ENCODE results near the gene LRP1B.

DNA sequence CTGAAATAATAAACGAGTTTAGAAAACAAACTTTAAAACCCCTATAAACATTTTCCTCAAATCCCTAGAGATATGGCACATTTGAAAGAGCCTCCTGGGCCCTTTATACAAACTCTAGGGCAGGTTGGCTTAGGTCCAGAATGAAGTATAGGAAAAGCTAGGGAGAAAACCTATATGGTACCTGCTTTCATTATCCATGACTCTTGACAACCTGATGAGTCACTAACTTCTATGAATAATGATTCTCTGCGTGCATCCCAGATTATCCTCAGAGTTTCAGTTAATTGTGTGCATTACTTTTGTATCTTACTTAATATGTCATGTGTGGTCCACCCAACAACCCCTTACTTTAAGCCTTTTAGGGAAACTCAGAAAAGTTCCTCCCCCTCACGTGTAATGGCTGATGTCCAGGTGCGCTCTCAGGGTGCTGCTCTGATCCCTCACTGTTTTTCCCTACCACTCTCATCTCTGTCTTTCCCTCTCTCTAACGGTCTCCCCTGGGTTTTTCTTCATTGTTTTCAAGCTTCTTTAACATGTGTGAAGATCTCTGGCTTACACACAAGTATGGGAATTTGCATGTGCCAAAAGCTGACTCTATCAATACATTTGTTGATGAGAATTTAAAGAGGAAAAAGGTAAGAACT, 78.5 kb downstream of the LRP1B start:
- no peak for TF ChIP-seq POLR2A (IDR thresholded peaks at IDR 0.05; ENCODE audit: low read depth, low read length)
- TF ChIP-seq TAF1 (IDR thresholded peaks at IDR 0.05; ENCODE audit: borderline replicate concordance, low read depth, low read length) = no peak
